Astrocyte of the spinal cord (primary cell): ENCODE data around the gene DDX39A.
A peak's percentile ranks its signal among the peaks of the same experiment; 100 is the strongest.
"Not testable (repeated sequence)": the region's sequence is repeated elsewhere in the genome, so short reads cannot be mapped to it uniquely, and the experiment has no call there.

Experiments
- DNase-seq: peaks from one replicate; pipeline ENCODE4 v3.0.0; 2011; ENCODE audit warnings: low read depth, low spot score
- H3K4me3 ChIP-seq: 2 replicates; pipeline ENCODE4 v1.5.1; 2011; ENCODE audit warnings: low read depth, mild to moderate bottlenecking, low read length, moderate library complexity
- CTCF ChIP-seq: IDR thresholded peaks from 2 replicates; pipeline ENCODE4 v1.5.1; 2012; ENCODE audit warnings: low read depth, mild to moderate bottlenecking, low read length, inconsistent platforms
- in situ Hi-C: cut with HindIII; loops from 2 replicates; pipeline ENCODE4 v1.10.0; 2017; ENCODE audit warnings: low sequenced_read_pairs

DDX39A gene

GRCh38 chr19:14402332-14403144, 16.6 kb downstream of the DDX39A start:
- TF ChIP-seq CTCF: no peak
- peak; percentile 80 for DNase-seq
- in situ Hi-C loops: no loop called here
- H3K4me3 ChIP-seq: no peak overlapping the region

- TF ChIP-seq CTCF: no peak
- no peak overlapping the region for H3K4me3 ChIP-seq
- in situ Hi-C loops: no loop called here
- no peak for DNase-seq
Observed at GRCh38 chr19:14401468-14402195, 17.5 kb downstream of the DDX39A start.

GRCh38 chr19:14400951-14401431, 18.1 kb downstream of the DDX39A start:
- no peak overlapping the region for H3K4me3 ChIP-seq
- in situ Hi-C loops: no loop called here

GRCh38 chr19:14397168-14397567, 22.0 kb downstream of the DDX39A start:
- DNase-seq, in situ Hi-C loops, H3K4me3 ChIP-seq: not testable (repeated sequence)

More at GRCh38 chr19:14400951-14401431, 18.1 kb downstream of the DDX39A start:
- DNase-seq: peak; percentile 75
- TF ChIP-seq CTCF: no peak

GRCh38 chr19:14396730-14397129, 22.4 kb downstream of the DDX39A start:
- H3K4me3 ChIP-seq, in situ Hi-C loops, DNase-seq: not testable (repeated sequence)

GRCh38 chr19:14395710-14396336, 23.3 kb downstream of the DDX39A start:
- TF ChIP-seq CTCF: no peak
- no peak overlapping the region for H3K4me3 ChIP-seq
- no peak for DNase-seq
- in situ Hi-C loops: no loop called here

- DNase-seq: no peak
- no peak overlapping the region for H3K4me3 ChIP-seq
- TF ChIP-seq CTCF: no peak
- in situ Hi-C loops: no loop called here
Observed at GRCh38 chr19:14395262-14395661, 23.9 kb downstream of the DDX39A start.
